Measurements from ENCODE around the gene SLC5A9. TPM values are rescaled to one million over a fixed set of nuclear protein-coding genes. Genes with fewer than 3 reads are reported as not detected.

The SLC5A9 gene
- total RNA-seq, 4 donors from 2014 or later = not detected

GRCh38 chr1:48230236-48230635, 7.7 kb downstream of the SLC5A9 start:
- TF ChIP-seq CTCF (IDR thresholded peaks at IDR 0.05; ENCODE audit: low read depth) = no peak

GRCh38 chr1:48232722-48233121, 10.2 kb downstream of the SLC5A9 start:
- TF ChIP-seq CTCF (IDR thresholded peaks at IDR 0.05; ENCODE audit: low read depth) = no peak

DNA sequence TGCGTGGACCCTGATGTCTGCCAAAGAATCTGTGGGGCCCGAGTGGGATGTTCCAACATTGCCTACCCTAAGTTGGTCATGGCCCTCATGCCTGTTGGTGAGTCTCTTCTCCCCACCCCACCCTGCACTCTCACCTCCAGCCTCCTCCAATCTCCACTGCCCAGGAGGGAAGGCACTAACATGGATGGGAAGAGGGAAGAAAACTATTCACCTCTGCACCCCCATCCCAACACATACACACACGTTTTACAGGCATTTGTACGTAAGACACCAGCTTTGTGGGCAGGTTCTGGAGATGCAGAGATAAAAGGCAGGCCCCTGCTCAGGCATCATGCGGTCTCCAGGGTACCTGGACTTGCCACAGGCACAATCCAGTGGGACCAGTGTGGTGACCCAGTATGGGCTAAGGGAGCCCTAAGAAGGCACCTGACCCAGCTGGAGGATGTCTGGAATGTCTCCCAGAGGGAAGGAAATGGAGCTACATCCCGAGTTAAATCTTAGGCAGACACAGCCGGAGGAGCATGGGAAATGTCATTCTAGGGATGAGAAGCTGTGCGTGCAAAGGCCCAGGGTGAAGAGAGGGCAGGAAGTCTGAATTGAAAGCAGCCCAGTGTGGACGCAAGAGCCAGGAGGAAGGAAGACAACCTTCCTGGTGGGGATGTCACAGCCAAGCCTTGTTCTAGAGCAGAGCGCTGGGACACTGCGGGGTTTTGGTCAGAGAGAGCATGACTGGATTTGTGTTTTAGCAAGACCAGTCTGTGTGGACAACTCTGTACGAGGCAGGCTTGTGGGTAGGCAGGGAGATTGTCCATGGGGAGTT, 11.4 kb downstream of the SLC5A9 start:
- TF ChIP-seq CTCF (IDR thresholded peaks at IDR 0.05; ENCODE audit: low read depth) = no peak

GRCh38 chr1:48235652-48236051, 13.1 kb downstream of the SLC5A9 start:
- no peak for TF ChIP-seq CTCF (IDR thresholded peaks at IDR 0.05; ENCODE audit: low read depth)

GRCh38 chr1:48236716-48237470, 14.4 kb downstream of the SLC5A9 start:
- TF ChIP-seq CTCF (IDR thresholded peaks at IDR 0.05; ENCODE audit: low read depth) = no peak

- no peak for TF ChIP-seq CTCF (IDR thresholded peaks at IDR 0.05; ENCODE audit: low read depth)
These were observed 19.7 kb downstream of the SLC5A9 start for GRCh38 chr1:48242141-48242736.

DNA sequence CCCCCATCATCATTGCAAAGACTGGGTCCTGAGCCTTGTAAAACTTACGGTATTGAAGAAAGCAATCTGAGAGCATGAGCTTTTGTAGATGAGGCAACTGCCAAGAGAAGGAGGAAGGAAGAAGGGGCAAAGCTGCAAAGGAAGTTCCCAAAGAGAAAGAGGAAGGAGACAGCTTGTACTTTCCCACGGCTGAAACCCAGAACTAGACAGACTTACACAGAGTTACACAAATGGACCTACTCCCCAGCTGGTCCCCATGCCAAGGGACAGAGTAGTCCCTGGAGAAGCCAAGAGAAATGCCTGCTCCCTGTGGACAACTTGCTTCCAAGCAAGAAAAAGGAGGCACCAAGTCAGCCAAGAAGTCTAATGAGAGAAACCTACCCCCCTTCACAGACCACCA, 22.6 kb downstream of the SLC5A9 start:
- TF ChIP-seq CTCF (IDR thresholded peaks at IDR 0.05; ENCODE audit: low read depth) = no peak
